GM23338 (cell line): ENCODE data around the gene S100A6.

ENCODE experiments used
- CREB1 ChIP-seq: fragments of 250-450 bp; sonication (Bioruptor Pico); IDR thresholded peaks from 2 replicates; pipeline ENCODE4 v1.5.0; 2020; ENCODE audit warnings: low read depth, mild to moderate bottlenecking, moderate library complexity
- ETS1 ChIP-seq: IDR thresholded peaks from 2 replicates; pipeline ENCODE4 v1.6.1; 2016; ENCODE audit warnings: antibody characterized with exemption
- EZH2 ChIP-seq: fragments of 200-600 bp; sonication (generic); IDR thresholded peaks from one replicate; pipeline ENCODE4 v1.8.0; 2017; ENCODE audit warnings: antibody characterized with exemption, mild to moderate bottlenecking, low read depth; ENCODE audit not compliant: unreplicated experiment
- POLR2AphosphoS5 ChIP-seq: IDR thresholded peaks from 2 replicates; pipeline ENCODE4 v1.6.1; 2016; ENCODE audit warnings: antibody characterized with exemption, low read depth
- ZNF331 ChIP-seq: fragments of 250-450 bp; sonication (Bioruptor Pico); IDR thresholded peaks from 2 replicates; pipeline ENCODE4 v1.5.0; 2020; ENCODE audit warnings: low read depth, mild to moderate bottlenecking, moderate library complexity
- ZNF462 ChIP-seq: fragments of 250-450 bp; sonication (Bioruptor Pico); IDR thresholded peaks from 2 replicates; pipeline ENCODE4 v1.5.0; 2020; ENCODE audit warnings: mild to moderate bottlenecking, moderate library complexity
- TF ChIP-seq, protein P1 (sequence below), 2 experiments: fragments of 200-600 bp in 1 of 2; sonication (generic) in 1 of 2; conservative IDR thresholded peaks; 2 replicates each; pipeline versions ENCODE4 v1.5.1 to v1.6.1; 2016 to 2017; ENCODE audit warnings: antibody characterized with exemption in 2 of 2, low read depth in 2 of 2, mild to moderate bottlenecking in 2 of 2, moderate library complexity in 1 of 2
- TF ChIP-seq, protein P2 (sequence below): IDR thresholded peaks from one replicate; pipeline ENCODE4 v1.6.1; 2018; ENCODE audit warnings: antibody characterized with exemption; ENCODE audit not compliant: unreplicated experiment

- TF ChIP-seq, protein P1, sequence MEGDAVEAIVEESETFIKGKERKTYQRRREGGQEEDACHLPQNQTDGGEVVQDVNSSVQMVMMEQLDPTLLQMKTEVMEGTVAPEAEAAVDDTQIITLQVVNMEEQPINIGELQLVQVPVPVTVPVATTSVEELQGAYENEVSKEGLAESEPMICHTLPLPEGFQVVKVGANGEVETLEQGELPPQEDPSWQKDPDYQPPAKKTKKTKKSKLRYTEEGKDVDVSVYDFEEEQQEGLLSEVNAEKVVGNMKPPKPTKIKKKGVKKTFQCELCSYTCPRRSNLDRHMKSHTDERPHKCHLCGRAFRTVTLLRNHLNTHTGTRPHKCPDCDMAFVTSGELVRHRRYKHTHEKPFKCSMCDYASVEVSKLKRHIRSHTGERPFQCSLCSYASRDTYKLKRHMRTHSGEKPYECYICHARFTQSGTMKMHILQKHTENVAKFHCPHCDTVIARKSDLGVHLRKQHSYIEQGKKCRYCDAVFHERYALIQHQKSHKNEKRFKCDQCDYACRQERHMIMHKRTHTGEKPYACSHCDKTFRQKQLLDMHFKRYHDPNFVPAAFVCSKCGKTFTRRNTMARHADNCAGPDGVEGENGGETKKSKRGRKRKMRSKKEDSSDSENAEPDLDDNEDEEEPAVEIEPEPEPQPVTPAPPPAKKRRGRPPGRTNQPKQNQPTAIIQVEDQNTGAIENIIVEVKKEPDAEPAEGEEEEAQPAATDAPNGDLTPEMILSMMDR (conservative IDR thresholded peaks at IDR 0.05; ENCODE audit: low read depth in 2 of 2): no peak
- no peak for TF ChIP-seq EZH2
- TF ChIP-seq CREB1: no peak
- TF ChIP-seq, protein P2, sequence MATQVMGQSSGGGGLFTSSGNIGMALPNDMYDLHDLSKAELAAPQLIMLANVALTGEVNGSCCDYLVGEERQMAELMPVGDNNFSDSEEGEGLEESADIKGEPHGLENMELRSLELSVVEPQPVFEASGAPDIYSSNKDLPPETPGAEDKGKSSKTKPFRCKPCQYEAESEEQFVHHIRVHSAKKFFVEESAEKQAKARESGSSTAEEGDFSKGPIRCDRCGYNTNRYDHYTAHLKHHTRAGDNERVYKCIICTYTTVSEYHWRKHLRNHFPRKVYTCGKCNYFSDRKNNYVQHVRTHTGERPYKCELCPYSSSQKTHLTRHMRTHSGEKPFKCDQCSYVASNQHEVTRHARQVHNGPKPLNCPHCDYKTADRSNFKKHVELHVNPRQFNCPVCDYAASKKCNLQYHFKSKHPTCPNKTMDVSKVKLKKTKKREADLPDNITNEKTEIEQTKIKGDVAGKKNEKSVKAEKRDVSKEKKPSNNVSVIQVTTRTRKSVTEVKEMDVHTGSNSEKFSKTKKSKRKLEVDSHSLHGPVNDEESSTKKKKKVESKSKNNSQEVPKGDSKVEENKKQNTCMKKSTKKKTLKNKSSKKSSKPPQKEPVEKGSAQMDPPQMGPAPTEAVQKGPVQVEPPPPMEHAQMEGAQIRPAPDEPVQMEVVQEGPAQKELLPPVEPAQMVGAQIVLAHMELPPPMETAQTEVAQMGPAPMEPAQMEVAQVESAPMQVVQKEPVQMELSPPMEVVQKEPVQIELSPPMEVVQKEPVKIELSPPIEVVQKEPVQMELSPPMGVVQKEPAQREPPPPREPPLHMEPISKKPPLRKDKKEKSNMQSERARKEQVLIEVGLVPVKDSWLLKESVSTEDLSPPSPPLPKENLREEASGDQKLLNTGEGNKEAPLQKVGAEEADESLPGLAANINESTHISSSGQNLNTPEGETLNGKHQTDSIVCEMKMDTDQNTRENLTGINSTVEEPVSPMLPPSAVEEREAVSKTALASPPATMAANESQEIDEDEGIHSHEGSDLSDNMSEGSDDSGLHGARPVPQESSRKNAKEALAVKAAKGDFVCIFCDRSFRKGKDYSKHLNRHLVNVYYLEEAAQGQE: no peak
- no peak for TF ChIP-seq POLR2AphosphoS5
- TF ChIP-seq ZNF462: no peak
- no peak for TF ChIP-seq ETS1
- TF ChIP-seq ZNF331: no peak
Observed at GRCh38 chr1:153503766-153504165, 32.0 kb downstream of the S100A6 start.
